ENCODE data around the gene SMG7.

SMG7 gene

GRCh38 chr1:183443466-183443865, 28.8 kb upstream of the SMG7 start:
- H3K27ac ChIP-seq (ENCODE audit: low read length), result no peak overlapping the region
- no peak overlapping the region for H3K9ac ChIP-seq (ENCODE audit: low read length)
- H3K36me3 ChIP-seq (ENCODE audit: control insufficient read depth, low read depth, low read length), result no peaks in the 10 kb centered on the region
- no peak overlapping the region for H3K4me3 ChIP-seq (ENCODE audit: low read length)
- no peaks in the 10 kb centered on the region for H3K9me3 ChIP-seq (ENCODE audit: control insufficient read depth, low read depth, low read length)
- no peaks in the 10 kb centered on the region for H3K27me3 ChIP-seq (ENCODE audit: control insufficient read depth, insufficient read depth, low read length)
- no peaks in the 10 kb centered on the region for H3K4me1 ChIP-seq (ENCODE audit: control insufficient read depth, low read depth, low read length)

GRCh38 chr1:183444243-183444642, 28.1 kb upstream of the SMG7 start:
- no peaks in the 10 kb centered on the region for H3K4me1 ChIP-seq (ENCODE audit: control insufficient read depth, low read depth, low read length)
- H3K27me3 ChIP-seq (ENCODE audit: control insufficient read depth, insufficient read depth, low read length), result no peaks in the 10 kb centered on the region
- H3K9ac ChIP-seq (ENCODE audit: low read length), result no peak overlapping the region
- no peak overlapping the region for H3K27ac ChIP-seq (ENCODE audit: low read length)
- H3K9me3 ChIP-seq (ENCODE audit: control insufficient read depth, low read depth, low read length), result no peaks in the 10 kb centered on the region
- H3K4me3 ChIP-seq (ENCODE audit: low read length), result no peak overlapping the region
- no peaks in the 10 kb centered on the region for H3K36me3 ChIP-seq (ENCODE audit: control insufficient read depth, low read depth, low read length)

- Histone ChIP-seq H3K27ac (ENCODE audit: low read length) (no peak overlapping the region), H3K36me3 (ENCODE audit: control insufficient read depth, low read depth, low read length) (no peaks in the 10 kb centered on the region), H3K27me3 (ENCODE audit: control insufficient read depth, insufficient read depth, low read length) (no peaks in the 10 kb centered on the region), H3K9me3 (ENCODE audit: control insufficient read depth, low read depth, low read length) (no peaks in the 10 kb centered on the region), H3K9ac (ENCODE audit: low read length) (no peak overlapping the region), H3K4me1 (ENCODE audit: control insufficient read depth, low read depth, low read length) (no peaks in the 10 kb centered on the region), H3K4me3 (ENCODE audit: low read length) (no peak overlapping the region)
These were observed 23.0 kb upstream of the SMG7 start for GRCh38 chr1:183449223-183449770.

DNA sequence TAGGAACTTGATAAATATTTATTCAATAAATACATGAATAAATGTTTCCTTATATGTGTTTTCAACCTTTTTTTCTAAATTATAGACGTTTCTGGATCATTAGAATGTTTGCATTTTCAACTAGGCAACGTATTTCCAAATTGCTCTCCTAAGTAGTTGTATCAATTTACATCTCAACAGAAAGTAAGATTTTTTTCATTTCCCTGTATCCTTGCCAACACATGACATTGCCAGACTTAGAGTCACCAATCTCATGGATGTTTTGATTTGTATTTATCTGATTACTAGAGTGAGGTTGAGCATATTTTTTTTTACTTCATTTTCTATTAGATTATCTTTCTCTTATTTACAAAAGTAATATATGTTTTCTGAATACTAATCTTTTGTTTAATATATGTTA, 22.2 kb upstream of the SMG7 start:
- Histone ChIP-seq H3K9me3 (ENCODE audit: control insufficient read depth, low read depth, low read length) (no peaks in the 10 kb centered on the region), H3K9ac (ENCODE audit: low read length) (no peak overlapping the region), H3K4me3 (ENCODE audit: low read length) (no peak overlapping the region), H3K27ac (ENCODE audit: low read length) (no peak overlapping the region), H3K36me3 (ENCODE audit: control insufficient read depth, low read depth, low read length) (no peaks in the 10 kb centered on the region), H3K27me3 (ENCODE audit: control insufficient read depth, insufficient read depth, low read length) (no peaks in the 10 kb centered on the region), H3K4me1 (ENCODE audit: control insufficient read depth, low read depth, low read length) (no peaks in the 10 kb centered on the region)

GRCh38 chr1:183454377-183454776, 17.9 kb upstream of the SMG7 start:
- Histone ChIP-seq H3K9me3 (ENCODE audit: control insufficient read depth, low read depth, low read length) (no peaks in the 10 kb centered on the region), H3K27me3 (ENCODE audit: control insufficient read depth, insufficient read depth, low read length) (no peaks in the 10 kb centered on the region), H3K9ac (ENCODE audit: low read length) (no peak overlapping the region), H3K36me3 (ENCODE audit: control insufficient read depth, low read depth, low read length) (no peaks in the 10 kb centered on the region), H3K27ac (ENCODE audit: low read length) (no peak overlapping the region), H3K4me3 (ENCODE audit: low read length) (no peak overlapping the region), H3K4me1 (ENCODE audit: control insufficient read depth, low read depth, low read length) (no peaks in the 10 kb centered on the region)

DNA sequence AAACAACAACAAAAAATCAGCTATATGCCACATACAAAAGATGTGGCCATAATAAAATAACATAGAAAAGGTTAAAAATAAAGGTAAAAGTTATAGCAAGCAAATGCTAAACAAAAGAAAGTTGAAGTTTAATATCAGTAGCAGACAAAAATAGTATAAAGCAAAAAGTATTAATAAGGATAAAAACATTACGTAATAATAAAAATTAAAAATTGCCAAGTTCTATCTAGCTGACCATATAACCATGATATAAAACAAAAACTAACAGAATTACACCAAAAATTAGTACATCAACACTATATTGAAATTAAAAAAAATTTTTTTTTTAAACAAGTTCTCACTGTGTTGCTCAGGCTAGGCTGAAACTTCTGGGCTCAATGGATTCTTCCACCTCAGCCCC, 15.5 kb upstream of the SMG7 start:
- Histone ChIP-seq H3K36me3 (ENCODE audit: control insufficient read depth, low read depth, low read length) (no peaks in the 10 kb centered on the region), H3K27ac (ENCODE audit: low read length) (no peak overlapping the region), H3K9ac (ENCODE audit: low read length) (no peak overlapping the region), H3K27me3 (ENCODE audit: control insufficient read depth, insufficient read depth, low read length) (no peaks in the 10 kb centered on the region), H3K4me3 (ENCODE audit: low read length) (no peak overlapping the region), H3K4me1 (ENCODE audit: control insufficient read depth, low read depth, low read length) (peaks cover 11% of the 10 kb centered on the region), H3K9me3 (ENCODE audit: control insufficient read depth, low read depth, low read length) (no peaks in the 10 kb centered on the region)

- Histone ChIP-seq H3K9me3 (ENCODE audit: control insufficient read depth, low read depth, low read length) (no peaks in the 10 kb centered on the region), H3K4me1 (ENCODE audit: control insufficient read depth, low read depth, low read length) (peaks cover 16% of the 10 kb centered on the region), H3K36me3 (ENCODE audit: control insufficient read depth, low read depth, low read length) (no peaks in the 10 kb centered on the region), H3K27me3 (ENCODE audit: control insufficient read depth, insufficient read depth, low read length) (no peaks in the 10 kb centered on the region), H3K27ac (ENCODE audit: low read length) (no peak overlapping the region), H3K4me3 (ENCODE audit: low read length) (no peak overlapping the region), H3K9ac (ENCODE audit: low read length) (no peak overlapping the region)
These were observed 14.8 kb upstream of the SMG7 start for GRCh38 chr1:183457449-183457848.

DNA sequence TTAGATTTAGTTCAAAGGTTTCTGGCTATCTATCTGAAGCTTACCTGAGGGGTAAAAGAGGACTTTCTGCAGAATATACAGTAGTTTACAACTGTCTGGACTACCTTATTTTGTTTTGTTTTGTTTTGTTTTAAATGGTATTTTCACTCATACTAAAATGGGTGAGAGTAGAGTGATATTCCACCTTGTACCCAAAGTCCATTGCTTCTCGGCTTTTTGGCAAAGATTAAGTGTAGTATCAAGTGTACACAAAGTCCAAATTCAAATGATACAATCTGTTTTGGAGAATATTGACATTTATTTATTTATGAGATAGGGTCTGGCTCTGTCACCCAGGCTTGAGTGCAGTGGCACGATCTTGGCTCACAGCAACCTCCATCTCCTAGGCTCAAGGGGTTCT, 11.7 kb upstream of the SMG7 start:
- Histone ChIP-seq H3K9me3 (ENCODE audit: control insufficient read depth, low read depth, low read length) (no peaks in the 10 kb centered on the region), H3K9ac (ENCODE audit: low read length) (no peak overlapping the region), H3K4me3 (ENCODE audit: low read length) (no peak overlapping the region), H3K4me1 (ENCODE audit: control insufficient read depth, low read depth, low read length) (peaks cover 16% of the 10 kb centered on the region), H3K27me3 (ENCODE audit: control insufficient read depth, insufficient read depth, low read length) (no peaks in the 10 kb centered on the region), H3K36me3 (ENCODE audit: control insufficient read depth, low read depth, low read length) (no peaks in the 10 kb centered on the region), H3K27ac (ENCODE audit: low read length) (no peak overlapping the region)

DNA sequence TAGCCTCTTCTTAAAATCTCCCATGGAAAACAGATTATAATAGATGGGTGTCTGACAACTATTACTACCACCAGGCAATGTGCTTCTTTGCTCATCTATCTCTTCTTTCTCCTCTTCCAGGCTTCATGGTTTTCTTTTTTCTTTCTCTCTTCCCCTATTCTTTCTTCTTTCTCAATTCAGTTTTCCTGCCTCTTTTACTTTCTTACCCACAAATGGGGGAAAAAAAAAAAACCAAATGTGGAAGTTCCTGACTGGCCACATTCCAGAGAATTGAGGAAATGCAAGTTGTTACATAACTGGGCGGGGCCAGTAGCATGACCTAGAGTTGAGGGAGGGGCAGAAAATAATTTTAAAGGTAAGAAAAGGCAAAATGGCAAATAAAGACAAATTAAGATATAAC, 10.9 kb upstream of the SMG7 start:
- H3K4me3 ChIP-seq (ENCODE audit: low read length), result no peak overlapping the region
- H3K9ac ChIP-seq (ENCODE audit: low read length), result no peak overlapping the region

GRCh38 chr1:183463566-183463965, 8.7 kb upstream of the SMG7 start:
- Histone ChIP-seq H3K9ac (ENCODE audit: low read length) (no peak overlapping the region), H3K27ac (ENCODE audit: low read length) (no peak overlapping the region), H3K27me3 (ENCODE audit: control insufficient read depth, insufficient read depth, low read length) (no peaks in the 10 kb centered on the region), H3K4me1 (ENCODE audit: control insufficient read depth, low read depth, low read length) (peaks cover 16% of the 10 kb centered on the region), H3K9me3 (ENCODE audit: control insufficient read depth, low read depth, low read length) (no peaks in the 10 kb centered on the region), H3K36me3 (ENCODE audit: control insufficient read depth, low read depth, low read length) (no peaks in the 10 kb centered on the region), H3K4me3 (ENCODE audit: low read length) (no peak overlapping the region)

More for the DNA sequence above, 10.9 kb upstream of the SMG7 start:
- Histone ChIP-seq H3K9me3 (ENCODE audit: control insufficient read depth, low read depth, low read length) (no peaks in the 10 kb centered on the region), H3K36me3 (ENCODE audit: control insufficient read depth, low read depth, low read length) (no peaks in the 10 kb centered on the region), H3K27ac (ENCODE audit: low read length) (no peak overlapping the region), H3K27me3 (ENCODE audit: control insufficient read depth, insufficient read depth, low read length) (no peaks in the 10 kb centered on the region), H3K4me1 (ENCODE audit: control insufficient read depth, low read depth, low read length) (peaks cover 16% of the 10 kb centered on the region)

DNA sequence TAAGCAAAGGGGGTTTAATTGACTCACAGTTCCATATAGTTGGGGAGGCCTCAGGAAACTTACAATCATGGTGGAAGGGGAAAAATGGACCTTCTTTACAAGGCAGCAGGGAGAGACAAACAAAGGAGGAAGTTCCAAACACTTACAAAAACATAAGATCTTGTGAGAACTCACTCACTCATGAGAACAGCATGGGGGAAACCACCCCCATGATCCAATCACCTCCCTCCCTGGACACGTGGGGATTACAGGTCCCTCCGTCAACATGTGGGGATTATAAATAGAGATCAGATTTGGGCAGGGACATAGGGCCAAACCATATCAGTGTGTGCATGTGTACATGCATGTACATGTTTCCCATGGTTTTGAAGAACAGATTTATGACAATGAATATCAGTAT, 5.5 kb upstream of the SMG7 start:
- Histone ChIP-seq H3K9ac (ENCODE audit: low read length) (no peak overlapping the region), H3K27ac (ENCODE audit: low read length) (no peak overlapping the region), H3K36me3 (ENCODE audit: control insufficient read depth, low read depth, low read length) (no peaks in the 10 kb centered on the region)

DNA sequence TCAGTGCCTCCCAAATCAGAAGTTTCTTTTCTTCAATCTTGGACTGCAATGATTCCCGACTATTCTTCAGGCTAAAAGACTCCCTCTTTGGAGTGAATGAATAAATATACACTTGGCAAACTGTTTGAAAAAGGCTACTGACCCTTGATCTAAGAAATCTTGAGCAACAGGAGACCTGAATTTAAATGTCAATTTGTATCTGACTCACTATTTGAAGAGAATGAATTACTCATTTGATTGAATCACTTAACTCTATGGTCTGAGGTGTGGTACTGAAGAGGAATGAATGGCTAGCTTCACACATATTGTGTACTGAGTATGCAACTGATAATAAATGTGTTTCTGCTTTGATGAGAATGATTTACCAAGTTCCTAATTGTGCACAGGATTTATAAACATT, 4.6 kb upstream of the SMG7 start:
- peaks cover 11% of the 10 kb centered on the region for H3K4me1 ChIP-seq (ENCODE audit: control insufficient read depth, low read depth, low read length)
- H3K36me3 ChIP-seq (ENCODE audit: control insufficient read depth, low read depth, low read length), result no peaks in the 10 kb centered on the region
- H3K27ac ChIP-seq (ENCODE audit: low read length), result no peak overlapping the region
- no peak overlapping the region for H3K4me3 ChIP-seq (ENCODE audit: low read length)
- no peaks in the 10 kb centered on the region for H3K27me3 ChIP-seq (ENCODE audit: control insufficient read depth, insufficient read depth, low read length)
- H3K9ac ChIP-seq (ENCODE audit: low read length), result no peak overlapping the region
- H3K9me3 ChIP-seq (ENCODE audit: control insufficient read depth, low read depth, low read length), result no peaks in the 10 kb centered on the region

More for the DNA sequence above, 5.5 kb upstream of the SMG7 start:
- no peaks in the 10 kb centered on the region for H3K27me3 ChIP-seq (ENCODE audit: control insufficient read depth, insufficient read depth, low read length)
- H3K4me1 ChIP-seq (ENCODE audit: control insufficient read depth, low read depth, low read length), result peaks cover 17% of the 10 kb centered on the region
- H3K4me3 ChIP-seq (ENCODE audit: low read length), result no peak overlapping the region
- no peaks in the 10 kb centered on the region for H3K9me3 ChIP-seq (ENCODE audit: control insufficient read depth, low read depth, low read length)
